Loucy (cell line): Measurements from ENCODE around the gene IRF2.

Experiments used
- H2AFZ ChIP-seq: fragments of 200-600 bp; sonication (generic); 2 replicates; pipeline ENCODE4 v1.6.0; 2016; ENCODE audit warnings: antibody characterized with exemption, mild to moderate bottlenecking, low read length, moderate library complexity
- H3F3A ChIP-seq: fragments of 200-600 bp; 2 replicates; pipeline ENCODE4 v1.6.0; 2016; ENCODE audit warnings: antibody characterized with exemption, low read depth, mild to moderate bottlenecking
- H3K27me3 ChIP-seq: fragments of 200-600 bp; sonication (generic); 2 replicates; pipeline ENCODE4 v1.6.1; 2014; ENCODE audit warnings: low read length, mild to moderate bottlenecking; ENCODE audit not compliant: insufficient read depth, poor library complexity, severe bottlenecking
- H3K36me3 ChIP-seq: fragments of 200-600 bp; sonication (generic); 2 replicates; pipeline ENCODE4 v1.6.1; 2016; ENCODE audit warnings: low read length; ENCODE audit not compliant: insufficient read depth
- H3K4me1 ChIP-seq: fragments of 200-600 bp; sonication (generic); 2 replicates; pipeline ENCODE4 v1.5.1; 2014; ENCODE audit warnings: low read length, mild to moderate bottlenecking; ENCODE audit not compliant: insufficient read depth, poor library complexity, severe bottlenecking
- H3K4me2 ChIP-seq: fragments of 200-600 bp; sonication (generic); 2 replicates; pipeline ENCODE4 v1.6.0; 2014; ENCODE audit warnings: antibody characterized with exemption, low read length, low read depth, mild to moderate bottlenecking; ENCODE audit not compliant: poor library complexity, severe bottlenecking
- H3K4me3 ChIP-seq: fragments of 200-600 bp; sonication (generic); 2 replicates; pipeline ENCODE4 v1.5.1; 2014; ENCODE audit warnings: low read length, mild to moderate bottlenecking, mixed read lengths; ENCODE audit not compliant: poor library complexity, severe bottlenecking
- H3K79me2 ChIP-seq: fragments of 200-600 bp; sonication (generic); 2 replicates; pipeline ENCODE4 v1.6.1; 2014; ENCODE audit warnings: low read length; ENCODE audit not compliant: insufficient read depth
- H3K9ac ChIP-seq: fragments of 200-600 bp; sonication (generic); 2 replicates; pipeline ENCODE4 v1.6.0; 2014; ENCODE audit warnings: mild to moderate bottlenecking, low read depth, low read length, moderate library complexity; ENCODE audit not compliant: poor library complexity, severe bottlenecking
- H3K9me2 ChIP-seq: fragments of 200-600 bp; sonication (generic); replicated peaks from 2 replicates; pipeline ENCODE4 v1.6.1; 2016; ENCODE audit warnings: low read depth, low read length, mixed read lengths
- H3K9me3 ChIP-seq: fragments of 200-600 bp; sonication (generic); 2 replicates; pipeline ENCODE4 v1.6.1; 2014; ENCODE audit warnings: mild to moderate bottlenecking, antibody characterized with exemption, low read length, low read depth; ENCODE audit not compliant: insufficient read depth
- H4K20me1 ChIP-seq: fragments of 200-600 bp; sonication (generic); 2 replicates; pipeline ENCODE4 v1.6.0; 2014; ENCODE audit warnings: antibody characterized with exemption, low read length, mild to moderate bottlenecking; ENCODE audit not compliant: insufficient read depth, poor library complexity, severe bottlenecking
- EZH2phosphoT487 ChIP-seq: fragments of 200-600 bp; IDR thresholded peaks from 2 replicates; pipeline ENCODE4 v1.6.1; 2018; ENCODE audit warnings: antibody characterized with exemption, mild to moderate bottlenecking, moderate library complexity, borderline replicate concordance
- TF ChIP-seq, protein P1 (sequence below): fragments of 200-600 bp; sonication (generic); conservative IDR thresholded peaks from 2 replicates; pipeline ENCODE4 v1.5.1; 2014; ENCODE audit warnings: mild to moderate bottlenecking, antibody characterized with exemption, low read length

The IRF2 gene

GRCh38 chr4:184392748-184393559 lies 81.4 kb downstream of the IRF2 start:
- no peak overlapping the region for H3K4me2 ChIP-seq
- H3K27me3 ChIP-seq = no peaks in the 10 kb centered on the region
- no peak overlapping the region for H2AFZ ChIP-seq
- H3K79me2 ChIP-seq = no peaks in the 10 kb centered on the region
- no peak overlapping the region for H3K4me3 ChIP-seq
- H4K20me1 ChIP-seq = no peaks in the 10 kb centered on the region
- H3F3A ChIP-seq = no peaks in the 10 kb centered on the region
- H3K9ac ChIP-seq = no peak overlapping the region
- TF ChIP-seq, protein P1, sequence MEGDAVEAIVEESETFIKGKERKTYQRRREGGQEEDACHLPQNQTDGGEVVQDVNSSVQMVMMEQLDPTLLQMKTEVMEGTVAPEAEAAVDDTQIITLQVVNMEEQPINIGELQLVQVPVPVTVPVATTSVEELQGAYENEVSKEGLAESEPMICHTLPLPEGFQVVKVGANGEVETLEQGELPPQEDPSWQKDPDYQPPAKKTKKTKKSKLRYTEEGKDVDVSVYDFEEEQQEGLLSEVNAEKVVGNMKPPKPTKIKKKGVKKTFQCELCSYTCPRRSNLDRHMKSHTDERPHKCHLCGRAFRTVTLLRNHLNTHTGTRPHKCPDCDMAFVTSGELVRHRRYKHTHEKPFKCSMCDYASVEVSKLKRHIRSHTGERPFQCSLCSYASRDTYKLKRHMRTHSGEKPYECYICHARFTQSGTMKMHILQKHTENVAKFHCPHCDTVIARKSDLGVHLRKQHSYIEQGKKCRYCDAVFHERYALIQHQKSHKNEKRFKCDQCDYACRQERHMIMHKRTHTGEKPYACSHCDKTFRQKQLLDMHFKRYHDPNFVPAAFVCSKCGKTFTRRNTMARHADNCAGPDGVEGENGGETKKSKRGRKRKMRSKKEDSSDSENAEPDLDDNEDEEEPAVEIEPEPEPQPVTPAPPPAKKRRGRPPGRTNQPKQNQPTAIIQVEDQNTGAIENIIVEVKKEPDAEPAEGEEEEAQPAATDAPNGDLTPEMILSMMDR = no peak
- TF ChIP-seq EZH2phosphoT487 = no peak
- H3K36me3 ChIP-seq = peaks cover 81% of the 10 kb centered on the region; the same call in 1 of the 2 replicates
- H3K4me1 ChIP-seq = peaks cover 13% of the 10 kb centered on the region
- H3K9me2 ChIP-seq = no peaks in the 10 kb centered on the region
- no peaks in the 10 kb centered on the region for H3K9me3 ChIP-seq

DNA sequence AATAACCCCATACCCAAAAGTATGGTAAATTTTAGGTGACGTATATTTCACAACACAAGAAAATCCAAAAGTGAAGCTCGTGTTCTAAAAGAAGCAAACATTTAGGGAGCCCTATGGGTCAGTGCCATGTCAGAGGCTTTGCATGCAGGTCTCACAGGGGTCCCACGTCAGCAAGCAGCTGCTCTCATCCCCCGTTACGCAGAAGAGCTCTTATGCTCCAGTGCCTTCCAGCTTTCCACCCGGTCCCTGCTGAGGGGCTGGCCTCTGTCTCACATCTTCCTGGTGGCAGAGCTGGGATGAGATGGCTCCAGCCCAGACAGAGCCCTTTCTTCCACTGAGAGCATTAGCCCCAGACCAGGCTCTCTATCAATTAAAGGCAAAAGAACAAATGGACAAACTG lies 82.0 kb downstream of the IRF2 start:
- Histone ChIP-seq H3K4me1 (peaks cover 13% of the 10 kb centered on the region), H3K79me2 (no peaks in the 10 kb centered on the region), H3K4me2 (no peak overlapping the region), H3K9me3 (no peaks in the 10 kb centered on the region), H3K4me3 (no peak overlapping the region), H3K9ac (no peak overlapping the region), H3F3A (no peaks in the 10 kb centered on the region), H2AFZ (no peak overlapping the region), H3K9me2 (no peaks in the 10 kb centered on the region), H4K20me1 (no peaks in the 10 kb centered on the region), H3K27me3 (no peaks in the 10 kb centered on the region), H3K36me3 (peaks cover 77% of the 10 kb centered on the region; the same call in 1 of the 2 replicates)
- TF ChIP-seq, protein P1 = no peak
- no peak for TF ChIP-seq EZH2phosphoT487

DNA sequence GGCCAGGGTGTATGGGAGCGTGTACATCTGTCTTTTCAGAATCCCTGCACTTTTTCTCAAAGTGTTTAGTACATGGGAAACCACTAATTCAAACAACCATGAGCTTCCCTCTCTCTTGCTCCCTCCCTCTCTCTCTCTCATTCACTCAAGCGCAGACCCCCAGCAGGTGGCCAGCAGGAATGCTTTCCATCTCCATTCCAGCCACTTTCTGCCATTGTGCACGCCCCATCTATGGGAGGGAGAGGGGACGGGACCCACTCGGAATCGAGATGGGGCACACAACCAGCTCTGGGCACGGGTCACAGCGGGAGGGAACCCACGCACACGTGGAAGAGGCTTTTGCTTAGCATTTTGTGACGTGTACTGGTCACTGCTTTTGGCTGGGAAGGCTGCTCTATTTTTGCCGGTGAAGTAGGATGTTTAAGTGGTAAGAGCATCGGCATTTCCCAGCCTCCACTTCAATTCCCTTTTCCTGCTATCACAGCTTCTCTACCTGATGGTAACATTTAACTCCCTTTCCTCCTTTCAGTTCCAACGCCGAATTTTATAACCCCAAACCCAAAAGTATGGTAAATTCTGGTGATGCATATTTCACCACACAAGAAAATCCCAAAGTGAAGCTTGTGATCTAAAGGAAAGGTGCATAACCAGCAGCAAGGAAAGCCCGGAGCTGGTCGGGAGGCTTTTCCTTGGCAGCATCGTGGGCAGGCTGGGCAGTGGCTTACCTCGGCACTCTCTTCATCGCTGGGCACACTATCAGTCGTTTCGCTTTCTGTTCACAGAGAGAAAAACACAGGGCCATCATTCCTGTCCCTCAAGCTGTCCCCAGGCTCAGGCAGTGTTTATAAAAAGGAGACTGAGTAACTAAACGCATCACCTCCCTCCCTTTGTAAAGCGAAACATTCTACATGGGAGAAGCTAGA lies 84.1 kb downstream of the IRF2 start:
- Histone ChIP-seq H3K4me1 (peaks cover 17% of the 10 kb centered on the region), H3K9me3 (no peaks in the 10 kb centered on the region), H3F3A (no peaks in the 10 kb centered on the region), H3K4me2 (no peak overlapping the region), H3K36me3 (peaks cover 77% of the 10 kb centered on the region; the same call in 1 of the 2 replicates), H2AFZ (no peak overlapping the region), H3K9me2 (no peaks in the 10 kb centered on the region), H3K9ac (no peak overlapping the region), H3K4me3 (no peak overlapping the region), H3K79me2 (no peaks in the 10 kb centered on the region), H4K20me1 (no peaks in the 10 kb centered on the region), H3K27me3 (no peaks in the 10 kb centered on the region)
- no peak for TF ChIP-seq EZH2phosphoT487
- TF ChIP-seq, protein P1 = no peak
